Neural crest cell (in vitro differentiated cells): ENCODE measurements around the gene CLSTN2. TPM values are rescaled to one million over a fixed set of nuclear protein-coding genes. Genes with fewer than 3 reads are reported as not detected.
A peak's percentile ranks its signal among the peaks of the same experiment; 100 is the strongest.

Experiments used
- DNase-seq: peaks from one replicate; pipeline ENCODE4 v3.0.0; 2021; ENCODE audit warnings: low read depth, mixed read lengths, low spot score
- H3K27ac Mint-ChIP-seq: one replicate; pipeline ENCODE4 v1.8.0; 2021; ENCODE audit warnings: mild to moderate bottlenecking, mixed read lengths; ENCODE audit not compliant: unreplicated experiment
- H3K27me3 Mint-ChIP-seq: 2 replicates; pipeline ENCODE4 v1.8.0; 2021; ENCODE audit warnings: low read depth, mild to moderate bottlenecking, mixed read lengths
- H3K36me3 Mint-ChIP-seq: 2 replicates; pipeline ENCODE4 v1.8.0; 2021; ENCODE audit warnings: low read depth, mild to moderate bottlenecking, mixed read lengths
- H3K4me1 Mint-ChIP-seq: 2 replicates; pipeline ENCODE4 v1.8.0; 2021; ENCODE audit warnings: mixed read lengths
- H3K4me3 Mint-ChIP-seq: one replicate; pipeline ENCODE4 v1.8.0; 2021; ENCODE audit warnings: mild to moderate bottlenecking, mixed read lengths
- H3K9me3 Mint-ChIP-seq: 2 replicates; pipeline ENCODE4 v1.8.0; 2021; ENCODE audit warnings: mixed read lengths
- CTCF ChIP-seq: fragments of 200-600 bp; sonication (generic); conservative IDR thresholded peaks from 2 replicates; pipeline ENCODE4 v1.5.0; 2021; ENCODE audit warnings: antibody characterized with exemption, mild to moderate bottlenecking
- total RNA-seq: library from RNA; stranded (reverse); gene quantifications from 2 replicates; pipeline ENCODE4 v1.2.1, GENCODE V29; 2021

CLSTN2 gene
- total RNA-seq, 1 donor from 2014 or later = 1.9 TPM

GRCh38 chr3:140031170-140031569, 96.2 kb downstream of the CLSTN2 start:
- no peaks in the 10 kb centered on the region for H3K27me3 Mint-ChIP-seq
- H3K9me3 Mint-ChIP-seq = no peaks in the 10 kb centered on the region
- no peak overlapping the region for H3K27ac Mint-ChIP-seq
- TF ChIP-seq CTCF = no peak
- H3K4me3 Mint-ChIP-seq = no peak overlapping the region
- peaks cover 6% of the 10 kb centered on the region for H3K4me1 Mint-ChIP-seq
- DNase-seq = no peak
- H3K36me3 Mint-ChIP-seq = no peaks in the 10 kb centered on the region

DNA sequence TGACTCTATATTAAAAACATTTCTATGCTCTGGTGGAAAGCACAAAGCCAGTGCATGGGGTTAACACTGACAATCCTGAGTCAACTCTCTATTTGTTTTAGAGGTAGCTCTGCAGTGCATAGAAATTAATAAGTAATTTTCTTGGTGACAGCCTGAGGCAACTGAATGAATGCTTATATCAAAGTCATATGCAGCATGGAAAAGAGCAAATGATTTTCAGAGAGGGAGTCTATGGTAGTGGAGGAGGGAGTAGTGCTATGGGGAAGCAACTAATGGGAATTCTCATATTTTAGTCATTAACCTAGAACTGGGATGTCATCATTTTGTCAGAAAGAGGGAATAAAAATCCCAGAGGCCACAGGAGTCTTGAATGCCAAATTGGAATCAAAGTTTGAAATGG, 99.1 kb downstream of the CLSTN2 start:
- peaks cover 6% of the 10 kb centered on the region for H3K4me1 Mint-ChIP-seq
- H3K36me3 Mint-ChIP-seq = no peaks in the 10 kb centered on the region
- H3K27ac Mint-ChIP-seq = no peak overlapping the region
- H3K4me3 Mint-ChIP-seq = no peak overlapping the region
- TF ChIP-seq CTCF = no peak
- DNase-seq = no peak
- H3K27me3 Mint-ChIP-seq = no peaks in the 10 kb centered on the region
- H3K9me3 Mint-ChIP-seq = no peaks in the 10 kb centered on the region

GRCh38 chr3:140035871-140036270, 100.9 kb downstream of the CLSTN2 start:
- H3K4me1 Mint-ChIP-seq = peaks cover 5% of the 10 kb centered on the region
- no peak for DNase-seq
- TF ChIP-seq CTCF = no peak
- no peaks in the 10 kb centered on the region for H3K36me3 Mint-ChIP-seq
- H3K9me3 Mint-ChIP-seq = no peaks in the 10 kb centered on the region
- no peaks in the 10 kb centered on the region for H3K27me3 Mint-ChIP-seq
- no peak overlapping the region for H3K4me3 Mint-ChIP-seq
- H3K27ac Mint-ChIP-seq = no peak overlapping the region

DNA sequence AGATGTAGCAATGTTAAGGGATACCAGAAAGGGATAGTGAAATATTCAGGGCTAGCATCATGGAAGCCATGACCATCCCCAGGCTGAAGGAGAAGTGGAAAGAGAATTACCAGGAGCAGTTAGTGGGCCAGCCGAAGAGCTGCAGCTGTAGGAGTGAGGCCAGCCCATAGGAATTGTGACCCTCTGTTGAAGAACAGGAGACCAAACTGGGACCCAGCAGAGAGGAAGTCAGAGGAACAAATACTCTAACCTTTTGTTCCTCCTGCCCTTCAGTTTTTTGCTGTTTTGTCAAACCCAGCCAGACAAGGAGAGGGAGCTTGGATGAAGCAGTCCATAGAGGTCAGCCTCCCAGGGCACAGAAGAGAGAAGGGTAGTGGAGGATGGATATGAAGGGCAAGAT, 115.4 kb downstream of the CLSTN2 start:
- Mint-ChIP-seq H3K4me1 (peaks cover 31% of the 10 kb centered on the region), H3K36me3 (no peaks in the 10 kb centered on the region), H3K27ac (peak overlapping the region; percentile 69), H3K4me3 (no peak overlapping the region), H3K27me3 (no peaks in the 10 kb centered on the region), H3K9me3 (peaks cover 3% of the 10 kb centered on the region)
- TF ChIP-seq CTCF = no peak
- no peak for DNase-seq

DNA sequence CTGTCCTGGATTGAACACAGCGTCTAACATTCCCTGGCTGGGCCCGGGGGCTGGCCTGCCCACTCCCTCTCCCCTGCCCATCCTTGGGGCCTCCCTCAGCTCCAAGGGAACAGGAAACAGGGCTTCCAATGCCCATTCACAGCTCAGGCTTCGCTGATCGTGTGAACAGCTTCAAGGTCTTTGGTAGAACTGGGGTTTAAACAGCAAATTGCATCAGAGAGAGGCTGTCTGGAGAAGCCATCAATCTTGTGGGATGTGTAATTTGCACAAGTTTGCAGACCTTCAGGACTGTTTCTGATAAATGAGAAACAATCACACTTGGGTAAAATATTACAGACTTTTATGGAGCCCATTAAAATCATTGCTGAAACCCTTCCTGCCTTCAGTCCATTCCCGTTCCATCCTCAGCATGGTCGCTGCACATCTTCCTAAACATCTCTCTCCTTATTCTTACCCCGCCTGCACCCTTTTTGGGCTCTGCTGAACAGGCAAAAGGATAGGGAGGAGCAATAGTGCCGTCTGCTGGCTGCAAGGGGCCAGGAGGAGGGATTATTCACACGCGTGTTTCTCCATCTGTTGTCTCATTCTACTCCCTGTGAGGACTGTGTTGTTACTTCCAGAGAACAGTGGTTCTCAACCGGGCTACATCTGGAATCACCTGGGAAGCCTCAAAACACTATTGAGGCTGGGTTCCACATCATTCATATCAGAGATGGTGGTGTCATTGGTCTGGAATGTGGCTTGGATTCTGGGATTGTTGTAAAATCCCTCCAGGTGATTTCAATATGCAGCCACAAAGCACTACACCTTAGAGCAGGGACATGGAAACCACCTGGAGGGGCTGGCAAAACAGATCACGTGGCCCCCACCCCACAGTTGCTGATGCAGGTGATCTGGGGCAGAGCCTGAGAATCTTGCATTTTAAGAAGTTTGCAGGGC, 116.3 kb downstream of the CLSTN2 start:
- Mint-ChIP-seq H3K4me1 (peaks cover 31% of the 10 kb centered on the region), H3K36me3 (no peaks in the 10 kb centered on the region), H3K27me3 (no peaks in the 10 kb centered on the region), H3K4me3 (no peak overlapping the region), H3K9me3 (no peaks in the 10 kb centered on the region), H3K27ac (no peak overlapping the region)
- peak; percentile 35 for TF ChIP-seq CTCF
- no peak for DNase-seq
